Stimulated activated CD8-positive, alpha-beta memory T cell treated with anti-CD3 and anti-CD28 coated beads, Interleukin-15, amount 100 ng/mL, for 1 hour (primary cell): ENCODE data around the gene IMMP2L.
"Not testable (repeated sequence)": the region's sequence is repeated elsewhere in the genome, so short reads cannot be mapped to it uniquely, and the experiment has no call there.

Experiments used
- DNase-seq: peaks from one replicate; pipeline ENCODE4 v3.0.0-alpha.2; 2020; ENCODE audit warnings: low read depth

IMMP2L gene

DNA sequence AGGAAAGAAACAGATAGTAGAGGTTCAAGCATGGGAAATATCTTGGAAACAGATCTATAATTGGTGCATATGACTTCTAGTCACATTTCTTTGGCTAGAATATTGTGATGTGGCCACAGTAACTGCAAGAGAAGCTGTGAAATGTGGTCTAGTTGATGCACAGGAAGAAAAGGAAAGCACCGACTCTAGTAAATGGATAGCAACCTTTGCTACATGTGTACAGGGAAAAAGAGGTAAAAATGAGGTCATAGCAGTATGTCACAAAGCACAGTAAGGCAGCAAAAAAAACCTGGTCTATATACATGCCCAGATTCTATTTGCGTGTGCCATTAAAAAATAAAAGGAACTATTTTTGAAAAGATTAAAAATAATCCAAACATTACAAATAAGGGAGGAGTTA lies 573.9 kb downstream of the IMMP2L start:
- DNase-seq, result no peak

DNA sequence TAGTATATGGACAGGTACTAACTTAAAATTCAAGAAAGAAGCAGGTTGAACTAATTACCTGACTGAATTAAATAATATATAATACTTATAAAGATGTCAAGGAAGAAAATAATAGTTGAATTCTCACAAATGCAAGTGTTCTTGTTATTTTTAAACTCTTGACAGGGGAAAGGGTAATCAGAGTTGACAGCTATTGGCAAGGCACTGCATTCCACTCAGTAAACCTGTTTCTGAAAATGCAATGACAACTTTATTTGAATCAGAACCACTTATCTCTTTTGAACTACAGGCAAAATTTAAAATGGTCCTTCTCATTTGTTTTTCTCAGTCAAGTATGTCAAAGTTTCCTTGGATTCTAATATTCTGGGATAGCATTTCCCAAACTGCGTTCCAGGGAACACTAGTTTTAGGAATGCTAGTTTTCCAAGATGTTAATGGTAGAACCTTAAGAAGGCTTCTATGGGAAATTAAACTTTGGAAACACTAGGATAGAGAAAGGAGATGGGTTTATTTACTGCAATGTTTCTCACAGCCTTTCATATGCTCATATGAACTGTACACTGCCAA lies 575.1 kb downstream of the IMMP2L start:
- no peak for DNase-seq

GRCh38 chr7:110983822-110984456 lies 578.4 kb downstream of the IMMP2L start:
- no peak for DNase-seq

GRCh38 chr7:110977127-110977737 lies 585.1 kb downstream of the IMMP2L start:
- no peak for DNase-seq

DNA sequence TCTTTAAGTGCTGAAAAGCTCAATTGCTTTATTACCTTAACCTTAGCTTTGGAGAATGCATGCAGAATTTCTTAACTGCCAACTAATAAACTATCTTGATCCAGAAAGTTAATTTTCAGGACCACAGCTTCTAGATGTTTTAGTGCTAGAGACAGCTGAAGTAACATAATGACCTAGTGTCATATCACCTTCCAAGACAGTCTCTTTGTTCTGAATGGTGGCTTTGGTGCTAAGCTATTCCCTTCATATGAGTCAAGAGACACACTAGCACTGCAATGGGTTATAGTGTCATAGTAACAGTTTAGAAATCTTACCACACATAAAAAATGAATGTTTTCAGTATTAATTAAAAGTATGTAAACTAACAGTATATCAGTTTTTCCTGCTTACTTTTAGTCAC lies 586.8 kb downstream of the IMMP2L start:
- DNase-seq, result no peak

- DNase-seq, result no peak
These were observed 587.9 kb downstream of the IMMP2L start for GRCh38 chr7:110974441-110974840.

- no peak for DNase-seq
These were observed 588.9 kb downstream of the IMMP2L start for GRCh38 chr7:110973196-110973990.

DNA sequence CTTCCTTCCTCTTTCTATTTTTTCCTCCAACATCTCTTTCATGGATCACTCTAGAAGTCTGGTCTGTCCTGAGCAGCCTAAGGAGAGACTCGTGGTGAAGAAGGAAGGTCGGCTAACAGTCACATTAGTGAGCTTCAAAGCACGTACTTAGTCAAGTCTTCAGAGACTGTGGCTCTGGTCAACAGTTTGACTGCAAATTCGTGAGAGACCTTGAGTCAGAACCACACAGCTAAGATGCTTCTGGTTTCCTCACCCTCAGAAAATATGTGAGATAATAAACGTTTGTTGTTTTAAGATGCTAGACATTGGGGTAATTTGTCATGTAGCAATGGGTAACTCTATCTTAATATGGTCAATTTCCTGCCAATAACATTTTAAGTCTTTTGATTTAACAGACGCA lies 597.5 kb downstream of the IMMP2L start:
- DNase-seq, result no peak

- DNase-seq, result no peak
These were observed 599.5 kb downstream of the IMMP2L start for GRCh38 chr7:110962826-110963225.

- no peak for DNase-seq
These were observed 599.9 kb downstream of the IMMP2L start for GRCh38 chr7:110962374-110962773.

- DNase-seq, result no peak
These were observed 601.5 kb downstream of the IMMP2L start for GRCh38 chr7:110960811-110961210.

GRCh38 chr7:110948280-110948679 lies 614.0 kb downstream of the IMMP2L start:
- no peak for DNase-seq

- no peak for DNase-seq
These were observed 614.9 kb downstream of the IMMP2L start for GRCh38 chr7:110947408-110947807.

- DNase-seq, result no peak
These were observed 617.2 kb downstream of the IMMP2L start for GRCh38 chr7:110944966-110945644.

DNA sequence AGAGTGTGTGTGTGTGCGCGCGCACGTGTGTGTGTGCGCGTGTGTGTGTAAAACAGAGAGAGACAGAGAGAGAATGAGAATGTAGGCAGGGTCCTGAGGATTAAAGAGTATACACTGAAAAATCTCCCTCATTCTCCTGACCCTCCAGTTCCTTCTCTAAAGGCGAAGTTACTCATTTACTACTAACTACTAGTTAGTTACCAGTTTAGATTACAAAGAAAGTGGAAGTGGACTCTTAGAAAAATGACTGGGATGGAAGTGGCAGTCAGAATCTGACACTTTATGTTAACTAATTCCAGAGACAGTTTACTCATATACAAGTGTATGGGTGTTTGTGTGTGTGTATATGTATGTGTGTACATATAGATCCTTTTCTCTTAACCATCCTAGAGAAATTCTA lies 617.8 kb downstream of the IMMP2L start:
- DNase-seq, result no peak

DNA sequence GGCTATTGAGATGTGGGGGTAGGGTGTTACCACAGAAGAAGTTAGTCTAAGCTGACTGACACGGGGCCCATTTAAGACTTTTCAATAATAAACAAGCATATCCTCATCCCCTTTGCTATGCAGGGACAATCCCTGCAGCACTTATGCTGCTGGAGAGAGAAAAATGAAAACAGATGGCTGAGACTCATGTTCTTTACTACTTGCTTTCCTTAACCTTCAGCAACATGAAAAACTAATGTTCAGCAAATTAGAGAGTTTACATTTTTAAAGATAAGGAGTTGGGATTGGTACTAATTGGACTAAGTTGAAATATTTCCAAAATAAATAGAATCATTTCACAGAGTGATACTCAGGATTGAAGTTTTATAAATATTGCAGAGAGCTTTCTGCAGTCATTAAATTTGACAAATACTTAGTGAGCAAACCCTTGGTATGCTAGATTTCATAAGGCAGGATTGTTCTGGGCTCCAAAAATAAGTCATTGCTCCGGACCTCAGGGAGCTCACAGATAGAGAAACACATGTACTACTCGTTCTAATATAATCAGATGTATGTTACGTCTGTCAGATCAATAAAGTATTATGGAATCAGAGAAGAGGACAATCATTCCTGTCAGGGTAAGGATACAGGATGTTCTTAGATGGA lies 618.5 kb downstream of the IMMP2L start:
- no peak for DNase-seq

DNA sequence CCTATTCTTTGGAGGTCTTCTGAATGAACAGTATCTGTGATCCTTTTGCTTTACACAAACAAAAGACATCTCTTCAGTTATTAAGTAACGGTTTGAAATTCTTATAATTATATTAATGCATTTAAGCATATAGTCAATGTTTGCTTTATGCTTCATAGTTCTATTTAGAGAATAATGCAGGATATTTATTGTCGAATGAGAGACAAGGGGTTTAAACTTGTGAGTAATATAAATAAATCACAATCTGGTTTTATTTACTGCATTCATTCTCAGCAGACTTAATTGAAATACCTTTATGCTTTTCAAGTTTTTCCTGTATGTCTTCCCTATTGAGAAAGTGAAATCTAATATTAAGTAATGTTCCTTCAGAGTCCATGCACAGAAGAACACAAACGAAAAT lies 620.9 kb downstream of the IMMP2L start:
- no peak for DNase-seq

DNA sequence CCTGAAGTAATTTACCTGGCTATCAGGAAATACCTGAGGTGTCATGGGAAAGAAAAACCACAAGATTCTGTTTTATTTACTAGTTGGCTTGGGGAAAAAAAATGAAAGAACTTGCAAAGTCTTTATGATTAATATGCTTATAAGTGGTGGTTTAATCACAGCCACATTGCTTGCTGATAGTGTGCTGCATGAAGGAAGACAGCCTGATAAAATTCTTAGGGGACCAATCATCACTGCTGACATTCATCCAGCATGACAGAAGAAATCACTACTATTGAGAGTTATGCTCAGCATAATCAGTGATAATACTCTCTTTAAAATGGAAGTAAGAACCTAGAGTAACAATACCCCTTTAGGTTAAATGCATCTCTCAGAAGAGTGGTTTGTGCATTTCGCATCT lies 621.5 kb downstream of the IMMP2L start:
- no peak for DNase-seq

- DNase-seq, result no peak
These were observed 624.1 kb downstream of the IMMP2L start for GRCh38 chr7:110938165-110938564.

DNA sequence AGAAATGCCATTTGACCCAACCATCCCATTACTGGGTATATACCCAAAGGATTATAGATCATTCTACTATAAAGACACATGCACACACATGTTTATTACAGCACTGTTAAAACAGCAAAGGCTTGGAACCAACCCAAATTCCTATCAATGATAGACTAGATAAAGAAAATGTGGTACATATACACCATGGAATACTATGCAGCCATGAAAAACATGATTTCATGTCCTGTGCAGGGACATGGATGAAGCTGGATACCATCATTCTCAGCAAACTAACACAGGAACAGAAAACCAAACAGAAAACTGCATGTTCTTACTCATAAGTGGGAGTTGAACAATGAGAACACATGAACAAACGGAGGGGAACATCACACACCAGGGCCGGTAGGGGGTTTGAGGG lies 625.6 kb downstream of the IMMP2L start:
- DNase-seq, result not testable (repeated sequence)

GRCh38 chr7:110929480-110930249 lies 632.6 kb downstream of the IMMP2L start:
- no peak for DNase-seq
